ENCODE results near the gene UBE2B. TPM values are rescaled to one million over a fixed set of nuclear protein-coding genes. Genes with fewer than 3 reads are reported as not detected.

The UBE2B gene
- total RNA-seq, 1 donor from 2014 or later, result 69.1 TPM

GRCh38 chr5:134426361-134426760 lies 55.0 kb downstream of the UBE2B start:
- TF ChIP-seq CTCF (IDR thresholded peaks at IDR 0.05; ENCODE audit: unreplicated experiment), result no peak
- no peak for DNase-seq (ENCODE audit: low spot score in 2 of 2, unreplicated experiment in 2 of 2)
- Mint-ChIP-seq H3K27ac (no peak overlapping the region), H3K27me3 (ENCODE audit: low read depth) (no peaks in the 10 kb centered on the region), H3K9me3 (no peaks in the 10 kb centered on the region), H3K4me3 (no peak overlapping the region), H3K36me3 (no peaks in the 10 kb centered on the region), H3K4me1 (peaks cover 3% of the 10 kb centered on the region)

- Mint-ChIP-seq H3K9me3 (no peaks in the 10 kb centered on the region), H3K27ac (no peak overlapping the region), H3K36me3 (no peaks in the 10 kb centered on the region), H3K27me3 (ENCODE audit: low read depth) (no peaks in the 10 kb centered on the region), H3K4me3 (no peak overlapping the region), H3K4me1 (peaks cover 7% of the 10 kb centered on the region)
- DNase-seq (ENCODE audit: low spot score in 2 of 2, unreplicated experiment in 2 of 2), result no peak
- no peak for TF ChIP-seq CTCF (IDR thresholded peaks at IDR 0.05; ENCODE audit: unreplicated experiment)
Observed at GRCh38 chr5:134427540-134428041, 56.2 kb downstream of the UBE2B start.

- Mint-ChIP-seq H3K27ac (no peak overlapping the region), H3K4me3 (no peak overlapping the region), H3K9me3 (no peaks in the 10 kb centered on the region), H3K4me1 (peaks cover 7% of the 10 kb centered on the region), H3K27me3 (ENCODE audit: low read depth) (no peaks in the 10 kb centered on the region), H3K36me3 (no peaks in the 10 kb centered on the region)
- DNase-seq (ENCODE audit: low spot score in 2 of 2, unreplicated experiment in 2 of 2), result no peak
- no peak for TF ChIP-seq CTCF (IDR thresholded peaks at IDR 0.05; ENCODE audit: unreplicated experiment)
Observed at GRCh38 chr5:134430001-134430569, 58.7 kb downstream of the UBE2B start.

- no peak for TF ChIP-seq CTCF (IDR thresholded peaks at IDR 0.05; ENCODE audit: unreplicated experiment)
- H3K9me3 Mint-ChIP-seq, result no peaks in the 10 kb centered on the region
- H3K4me3 Mint-ChIP-seq, result no peak overlapping the region
- no peaks in the 10 kb centered on the region for H3K36me3 Mint-ChIP-seq
- H3K4me1 Mint-ChIP-seq, result peaks cover 11% of the 10 kb centered on the region
- no peak overlapping the region for H3K27ac Mint-ChIP-seq
- no peaks in the 10 kb centered on the region for H3K27me3 Mint-ChIP-seq (ENCODE audit: low read depth)
- no peak for DNase-seq (ENCODE audit: low spot score in 2 of 2, unreplicated experiment in 2 of 2)
Observed at GRCh38 chr5:134432174-134432573, 60.8 kb downstream of the UBE2B start.

- Mint-ChIP-seq H3K27ac (no peak overlapping the region), H3K9me3 (no peaks in the 10 kb centered on the region), H3K4me1 (peaks cover 11% of the 10 kb centered on the region)
Observed at GRCh38 chr5:134432677-134433359, 61.4 kb downstream of the UBE2B start.

More at GRCh38 chr5:134432677-134433359, 61.4 kb downstream of the UBE2B start:
- H3K36me3 Mint-ChIP-seq, result no peaks in the 10 kb centered on the region
- DNase-seq (ENCODE audit: low spot score in 2 of 2, unreplicated experiment in 2 of 2), result no peak
- no peak for TF ChIP-seq CTCF (IDR thresholded peaks at IDR 0.05; ENCODE audit: unreplicated experiment)
- no peaks in the 10 kb centered on the region for H3K27me3 Mint-ChIP-seq (ENCODE audit: low read depth)
- H3K4me3 Mint-ChIP-seq, result no peak overlapping the region

Data from mesothelial cell of epicardium (in vitro differentiated cells).